H1 (cell line): ENCODE measurements around the gene CDH12.

Source experiments
- ATF2 ChIP-seq: IDR thresholded peaks from 2 replicates; pipeline ENCODE4 v1.6.1; 2012; ENCODE audit warnings: low read length, inconsistent platforms
- CTCF ChIP-seq, 3 experiments: IDR thresholded peaks; 1 replicate in 2 of 3; 2 replicates in 1 of 3; pipeline versions ENCODE4 v1.5.1 to v1.6.1; 2011; ENCODE audit warnings: low read length in 3 of 3, mild to moderate bottlenecking in 3 of 3, inconsistent platforms in 2 of 3, low read depth in 1 of 3, moderate library complexity in 1 of 3; ENCODE audit not compliant: insufficient read depth in 1 of 3; ENCODE audit errors: control extremely low read depth in 1 of 3

- TF ChIP-seq CTCF (IDR thresholded peaks at IDR 0.05; ENCODE audit: control extremely low read depth in 1 of 3, insufficient read depth in 1 of 3, low read depth in 1 of 3, low read length in 3 of 3) = no peak
- TF ChIP-seq ATF2 = no peak
Observed at GRCh38 chr5:22505891-22506290, 347.3 kb downstream of the CDH12 start.
